Measurements from ENCODE around the gene TRMT44. TPM values are rescaled to one million over a fixed set of nuclear protein-coding genes. Genes with fewer than 3 reads are reported as not detected.

TRMT44 gene
- total RNA-seq = 52.9 TPM

GRCh38 chr4:8440492-8441311 lies at the start of gene TRMT44, which contains the start of gene ACOX3:
Gene TRMT44, plus strand, starts transcription at chr4:8440777. Its CDS starts 46 bp downstream, at chr4:8440823.
Gene ACOX3, minus strand, starts transcription at chr4:8440723. Its CDS starts 24,202 bp downstream, at chr4:8416521.

Small RNAs within 50 kb of the gene (small RNA-seq; reads per million reads assigned to genes)
- not detected for gene RNA5SP152 (ENCODE audit: low replicate concordance)

Other genes starting within 250 kb of the TRMT44 start
- 4.7 TPM for gene SH3TC1, start 241.5 kb upstream of the TRMT44 start, total RNA-seq
- 1.3 TPM for gene HTRA3, start 171.0 kb upstream of the TRMT44 start, total RNA-seq
- 51.6 TPM for gene ACOX3, start 54 bp upstream of the TRMT44 start, total RNA-seq
- not detected for gene GPR78, start 139.6 kb downstream of the TRMT44 start, total RNA-seq
- 0.31 TPM for gene CPZ, start 152.0 kb downstream of the TRMT44 start, total RNA-seq

Data from parietal lobe (tissue), 2 donors.